Stimulated activated CD8-positive, alpha-beta memory T cell treated with anti-CD3 and anti-CD28 coated beads, Interleukin-7, amount 100 ng/mL, for 24 hours (primary cell): Measurements from ENCODE around the gene ENDOU.

Source experiments
- DNase-seq: peaks from one replicate; pipeline ENCODE4 v3.0.0-alpha.2; 2020; ENCODE audit warnings: low read depth

The ENDOU gene

DNA sequence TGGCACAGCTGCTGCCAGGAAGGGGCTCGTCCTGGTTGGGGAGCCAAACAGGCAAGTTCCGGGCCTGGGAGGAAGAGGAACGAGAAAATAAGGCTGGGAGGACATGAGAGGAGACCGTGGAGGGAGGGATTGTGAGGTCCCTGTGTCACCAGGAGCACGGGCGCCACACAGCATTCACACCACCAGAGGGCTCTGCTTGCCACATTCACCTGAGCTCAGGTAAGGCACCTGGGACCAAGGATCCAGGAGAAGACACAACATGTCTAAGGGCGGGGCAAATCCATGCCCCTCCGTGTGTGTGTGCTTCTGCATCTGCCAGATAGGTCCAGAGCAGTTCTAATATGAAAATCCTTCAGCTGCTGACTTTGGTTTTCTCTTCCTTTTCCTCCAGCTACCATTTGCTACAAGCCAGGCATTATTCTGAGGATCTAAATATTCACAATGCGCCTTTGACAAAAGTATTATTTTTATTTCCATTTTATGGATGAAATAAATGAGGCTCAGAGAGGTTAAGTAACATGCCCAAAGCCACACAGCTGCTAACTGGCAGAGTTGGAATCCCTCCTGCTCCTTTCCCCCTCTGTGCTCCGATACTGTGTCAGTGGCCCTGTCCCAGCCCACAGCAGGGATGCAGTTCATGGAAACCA lies 18.8 kb upstream of the ENDOU start:
- DNase-seq, result no peak

GRCh38 chr12:47743311-47743860 lies 18.1 kb upstream of the ENDOU start:
- no peak for DNase-seq

DNA sequence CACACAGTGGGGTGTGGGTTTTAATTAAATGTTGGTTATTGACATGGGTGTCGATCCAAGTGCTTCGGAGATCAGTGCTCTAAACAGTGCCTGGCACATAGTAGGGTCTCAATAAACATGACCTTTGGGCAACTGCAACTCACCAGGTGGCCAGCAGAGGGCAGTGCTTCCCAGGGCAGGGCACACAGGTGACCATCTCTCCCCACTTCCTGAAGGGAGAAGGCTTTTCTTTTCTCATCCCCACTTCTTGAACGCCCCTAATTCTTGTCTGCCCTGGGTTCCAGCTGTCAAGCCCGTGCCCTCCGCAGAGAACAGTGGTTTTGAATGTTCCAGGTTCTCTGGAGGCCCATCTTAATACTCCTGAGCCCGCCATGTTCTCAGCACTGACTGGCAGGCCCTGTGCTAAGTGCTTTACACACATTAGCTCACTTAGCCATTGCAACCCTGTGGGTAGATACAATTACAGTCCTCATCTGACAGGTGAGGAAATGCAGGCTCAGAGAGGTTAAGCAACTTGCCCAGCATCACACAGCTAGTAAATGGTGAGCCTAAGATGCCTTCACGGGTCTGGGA lies 17.0 kb upstream of the ENDOU start:
- peak; percentile 68 for DNase-seq

DNA sequence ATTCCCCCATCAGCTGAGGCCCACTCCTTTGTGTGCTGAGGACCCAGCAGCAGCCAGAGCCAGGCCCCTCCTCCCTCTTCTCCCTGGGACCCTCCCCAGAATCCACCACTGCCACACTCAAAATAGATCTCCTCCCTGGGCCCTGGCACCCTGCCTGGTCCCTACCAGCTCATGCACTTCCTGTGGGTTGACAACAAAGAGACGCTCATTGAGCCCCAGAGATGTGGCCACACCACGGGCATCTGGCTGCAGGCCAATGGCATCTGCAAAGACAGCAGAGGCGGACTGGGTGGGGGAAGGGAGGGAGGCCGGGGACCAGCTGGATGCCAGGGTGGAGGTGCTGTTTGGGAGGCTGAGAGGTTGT lies 16.0 kb upstream of the ENDOU start:
- DNase-seq, result peak; percentile 33

DNA sequence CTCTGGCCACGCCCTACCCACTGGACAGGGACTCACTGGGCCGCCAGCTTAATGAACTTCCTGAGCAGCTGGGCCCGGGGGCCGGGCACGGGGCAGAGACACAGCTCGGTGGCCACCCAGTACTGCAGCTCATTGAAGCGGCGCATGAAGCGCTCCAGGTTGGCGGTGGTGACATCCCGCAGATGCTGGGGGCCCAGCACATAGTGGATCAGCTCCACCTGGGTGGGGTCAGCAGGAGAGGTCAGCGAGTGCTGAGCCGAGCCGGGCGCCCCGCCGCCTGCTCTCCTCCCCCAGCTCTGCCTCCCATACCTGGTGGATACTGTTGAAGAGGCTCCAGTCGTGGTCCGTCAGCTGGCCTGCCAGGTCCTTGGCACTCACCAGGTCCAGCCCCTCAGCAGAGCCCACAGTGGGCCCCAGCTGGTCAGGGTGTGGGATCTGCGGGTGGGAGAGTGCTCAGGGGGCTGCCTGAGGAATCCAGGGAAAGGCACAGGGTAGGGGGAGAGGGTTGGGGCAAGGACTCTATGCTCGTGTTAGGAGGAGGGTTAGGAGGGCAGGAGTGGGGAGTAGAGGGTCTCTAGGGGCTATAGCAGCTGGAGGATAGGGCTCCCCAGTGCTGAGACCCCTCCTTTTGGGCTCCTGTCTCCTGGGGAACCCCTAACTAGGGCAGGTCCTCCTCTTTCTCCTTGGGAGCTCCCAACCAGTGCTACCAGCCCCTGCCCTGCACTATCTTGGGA lies 15.5 kb upstream of the ENDOU start:
- no peak for DNase-seq

DNA sequence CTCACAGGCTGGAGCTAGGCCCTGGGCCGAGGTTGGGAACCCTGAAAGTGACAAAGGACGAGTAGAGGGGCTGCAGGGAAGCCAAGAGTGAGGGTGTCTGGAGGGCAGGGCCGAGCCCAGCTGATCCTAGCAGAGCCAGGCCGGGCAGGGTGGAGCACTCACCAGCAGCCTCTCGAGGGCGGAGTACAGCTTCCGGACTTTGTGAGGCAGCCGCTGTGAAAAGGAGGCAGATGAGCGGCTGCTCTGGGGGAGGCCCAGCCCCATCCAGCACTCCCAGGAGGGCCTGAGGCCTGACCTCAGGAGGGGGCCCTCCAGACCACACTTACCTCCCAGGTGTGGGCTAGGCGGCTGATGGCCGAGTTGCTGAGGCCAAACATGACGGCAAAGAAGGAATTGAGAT lies 14.7 kb upstream of the ENDOU start:
- no peak for DNase-seq

GRCh38 chr12:47739297-47739696 lies 14.0 kb upstream of the ENDOU start:
- no peak for DNase-seq

- DNase-seq, result no peak
These were observed 12.8 kb upstream of the ENDOU start for GRCh38 chr12:47737936-47738594.

- DNase-seq, result no peak
These were observed 11.8 kb upstream of the ENDOU start for GRCh38 chr12:47736877-47737676.

DNA sequence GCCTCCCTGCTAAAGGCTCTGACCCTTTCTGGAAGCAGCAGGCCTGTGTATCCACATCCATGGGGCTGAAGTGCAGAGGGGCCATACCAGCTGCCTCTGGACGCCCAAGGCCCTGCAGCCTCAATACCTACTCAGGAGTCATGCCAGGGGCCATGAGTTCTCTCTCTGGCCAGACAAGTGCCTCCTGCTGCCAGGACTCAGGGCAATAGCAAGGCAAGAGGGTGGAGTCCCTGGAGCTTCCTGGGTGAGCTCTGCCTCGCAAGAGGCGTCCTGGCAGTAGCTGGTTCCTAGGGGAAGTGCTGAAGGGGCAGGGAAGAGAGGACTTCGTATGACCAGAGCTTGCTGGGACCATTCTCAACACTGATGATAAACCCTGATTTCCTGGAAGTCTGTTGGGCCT lies 10.9 kb upstream of the ENDOU start:
- DNase-seq, result no peak

DNA sequence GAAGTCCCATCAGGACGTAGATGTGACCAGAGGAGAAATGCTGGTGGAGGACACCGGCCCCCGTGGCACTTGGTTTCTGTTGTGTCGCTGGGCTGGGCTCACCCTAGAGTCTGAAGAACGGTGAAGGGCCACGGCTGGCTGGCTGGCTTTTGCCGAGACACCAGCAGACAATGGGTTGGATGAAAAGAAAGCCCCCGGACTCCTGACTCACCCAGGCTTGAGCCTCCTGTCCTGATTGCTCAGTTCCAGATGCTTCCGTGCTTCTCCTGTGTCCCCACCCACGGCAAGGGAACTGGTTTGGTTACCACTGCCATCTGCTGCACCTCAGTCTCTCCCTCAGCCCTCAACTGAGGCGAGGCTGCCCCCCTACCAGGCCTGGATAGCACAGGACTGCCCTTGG lies 10.4 kb upstream of the ENDOU start:
- DNase-seq, result no peak

GRCh38 chr12:47734725-47735480 lies 9.6 kb upstream of the ENDOU start:
- DNase-seq, result no peak

GRCh38 chr12:47733142-47733541 lies 7.9 kb upstream of the ENDOU start:
- DNase-seq, result no peak

DNA sequence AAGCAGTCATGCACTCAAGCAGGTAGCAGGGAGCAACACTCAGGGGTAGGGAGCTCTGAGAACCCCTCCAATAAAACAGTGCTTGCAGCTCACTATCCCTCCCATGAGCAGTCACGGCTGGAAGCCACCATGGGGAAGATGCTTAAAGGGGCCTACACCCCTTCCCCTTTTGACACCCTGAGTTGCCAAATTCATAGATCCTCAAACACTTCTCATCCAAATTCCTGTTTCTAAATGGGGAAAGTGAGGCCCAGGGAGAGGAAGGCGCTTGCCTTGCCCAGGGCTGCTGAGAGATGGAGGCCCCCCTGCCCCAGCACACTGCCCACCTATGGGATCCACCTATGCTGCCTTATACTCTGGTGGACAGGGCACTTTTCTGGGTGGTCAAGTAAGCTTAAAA lies 7.2 kb upstream of the ENDOU start:
- DNase-seq, result no peak

- no peak for DNase-seq
These were observed 6.4 kb upstream of the ENDOU start for GRCh38 chr12:47731723-47732122.

DNA sequence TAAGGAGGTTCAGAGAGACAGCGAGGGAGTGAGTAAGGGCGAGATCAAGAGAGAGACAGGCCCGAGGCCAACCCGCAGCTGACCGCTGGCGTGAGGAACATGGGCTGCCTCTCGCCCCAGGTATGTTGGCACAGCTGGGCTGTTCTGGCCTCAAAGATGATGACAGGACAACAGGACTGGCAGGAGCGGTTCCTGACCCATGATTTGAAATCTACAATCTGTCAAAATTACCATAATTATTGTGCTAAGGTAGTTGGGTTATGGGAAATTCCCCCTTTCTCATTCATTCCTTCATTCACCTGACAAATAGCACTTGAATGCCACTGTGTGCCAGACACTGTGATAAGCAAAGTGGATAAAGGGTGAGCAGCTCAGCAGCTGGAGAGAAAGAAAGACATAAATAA lies 5.1 kb upstream of the ENDOU start:
- DNase-seq, result no peak

DNA sequence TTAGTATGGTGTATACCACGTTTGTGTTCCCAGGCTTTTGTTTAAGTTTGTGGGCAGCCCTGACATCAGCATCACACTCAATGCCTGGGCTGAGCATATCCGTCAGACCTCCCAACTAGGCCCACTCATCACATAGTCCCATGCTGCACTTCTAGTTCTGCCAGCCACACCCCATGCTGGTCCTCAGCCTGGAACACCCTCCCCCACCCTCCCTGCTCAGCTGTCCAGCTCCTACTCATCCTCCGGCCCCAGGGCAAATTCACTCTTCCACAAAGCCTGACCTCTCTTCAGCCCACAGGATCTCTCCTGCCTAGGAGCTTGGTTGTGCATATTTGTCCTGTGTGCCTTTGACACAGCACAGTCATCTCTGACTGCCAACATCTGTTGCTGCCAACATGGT lies 3.9 kb upstream of the ENDOU start:
- no peak for DNase-seq

DNA sequence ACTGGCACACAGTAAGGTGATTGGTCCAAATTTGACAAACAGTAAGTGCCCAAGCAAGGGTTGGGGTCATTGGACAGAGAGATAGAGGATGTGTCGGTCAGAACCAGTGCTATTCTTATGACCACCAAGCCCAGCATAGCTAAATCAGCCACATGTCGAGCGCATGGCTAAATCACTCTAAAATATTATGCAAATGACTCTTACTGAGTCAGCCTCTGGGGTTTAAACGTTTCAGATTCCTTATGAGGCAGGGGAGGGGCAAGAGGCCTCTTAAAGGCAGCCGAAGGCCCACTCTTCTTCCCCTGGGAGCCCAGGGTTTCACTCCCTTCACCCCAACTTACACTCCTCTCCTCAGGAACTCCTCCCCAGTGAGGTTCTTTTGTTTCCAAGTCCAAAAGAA lies 603 bp upstream of the ENDOU start:
- no peak for DNase-seq

DNA sequence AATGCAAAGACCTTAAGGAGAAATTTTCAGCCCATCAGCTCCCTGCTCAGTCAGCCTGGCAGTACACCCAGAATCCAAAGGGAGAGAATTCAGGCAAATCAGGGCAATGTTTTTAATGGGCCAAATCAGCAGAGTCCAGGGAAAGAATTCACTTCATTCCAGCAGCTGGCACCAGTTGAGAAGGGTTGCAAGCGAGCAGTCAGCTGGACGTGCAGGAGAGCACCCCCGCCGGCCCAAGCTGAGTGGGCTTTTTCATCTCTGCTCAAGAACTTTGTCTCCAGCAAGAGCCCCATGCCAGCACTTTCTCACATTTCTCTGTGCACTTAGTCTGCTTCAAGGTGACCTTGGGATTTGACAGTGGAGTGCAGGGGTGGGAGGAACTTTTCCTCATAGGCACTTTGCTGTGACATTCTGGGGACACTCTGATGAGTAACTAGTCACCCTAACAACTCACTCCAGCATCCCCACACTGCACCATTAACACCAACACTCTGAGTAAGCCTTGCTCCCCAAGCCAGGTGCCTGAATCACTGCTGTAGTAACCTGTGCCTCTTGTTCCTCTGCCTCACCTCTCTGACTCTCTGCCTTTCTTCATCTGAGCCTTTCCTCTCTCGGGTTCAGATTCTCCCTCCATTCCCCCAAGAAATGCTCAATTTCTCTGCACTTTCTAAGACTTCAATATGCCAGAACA lies 2.2 kb downstream of the ENDOU start:
- no peak for DNase-seq

- no peak for DNase-seq
These were observed 3.0 kb downstream of the ENDOU start for GRCh38 chr12:47722136-47722834.
